Thymus (tissue), 11 donors: ENCODE measurements around the gene PITPNM3. TPM values are rescaled to one million over a fixed set of nuclear protein-coding genes. Genes with fewer than 3 reads are reported as not detected.

Experiments
- DNase-seq, 9 donors: peaks; one replicate each; pipeline ENCODE4 v3.0.0-alpha.2; 2013; ENCODE audit warnings: low spot score in 9 of 9, low read depth in 6 of 9, missing footprints in 1 of 9
- H3K27ac ChIP-seq, 2 donors: one replicate each; pipeline ENCODE4 v1.5.1; 2013; ENCODE audit warnings: control low read depth in 1 of 2, low read depth in 1 of 2, low read length in 1 of 2, mild to moderate bottlenecking in 1 of 2, moderate library complexity in 1 of 2
- H3K27me3 ChIP-seq, 2 donors: one replicate each; pipeline ENCODE4 v1.5.1; 2013; ENCODE audit warnings: low read length in 1 of 2; ENCODE audit not compliant: control insufficient read depth in 2 of 2, insufficient read depth in 1 of 2
- H3K36me3 ChIP-seq, 2 donors: one replicate each; pipeline ENCODE4 v1.5.1; 2013; ENCODE audit warnings: low read length in 1 of 2, mild to moderate bottlenecking in 1 of 2, moderate library complexity in 1 of 2; ENCODE audit not compliant: control insufficient read depth in 2 of 2, insufficient read depth in 2 of 2
- H3K4me1 ChIP-seq, 2 donors: one replicate each; pipeline ENCODE4 v1.5.1; 2013; ENCODE audit warnings: low read length in 2 of 2; ENCODE audit not compliant: control insufficient read depth in 2 of 2, insufficient read depth in 2 of 2
- H3K4me3 ChIP-seq, 2 donors: one replicate each; pipeline ENCODE4 v1.5.1; 2013; ENCODE audit warnings: low read length in 2 of 2, control low read depth in 1 of 2, mild to moderate bottlenecking in 1 of 2
- H3K9me3 ChIP-seq, 2 donors: one replicate each; pipeline ENCODE4 v1.5.1; 2013; ENCODE audit warnings: low read length in 1 of 2, mild to moderate bottlenecking in 1 of 2; ENCODE audit not compliant: control insufficient read depth in 2 of 2, insufficient read depth in 1 of 2
- WGBS: extraction: QIAGEN DNeasy Blood & Tissue Kit; methylation state at CpG from one replicate; pipeline ENCODE4 v1.1.7; 2013; 5-methylcytosine and 5-hydroxymethylcytosine counted together
- polyA plus RNA-seq: library from polyadenylated mRNA; stranded (reverse); fragments of 200-250 nt; gene quantifications from one replicate; pipeline ENCODE4 v1.2.3, GENCODE V29; 2013
- total RNA-seq: library from RNA; stranded (reverse); fragments of 120-200 nt; gene quantifications from one replicate; pipeline ENCODE4 v1.2.4, GENCODE V29; 2013
- donor health status: healthy.

The PITPNM3 gene
- total and polyA plus RNA-seq, 2 donors = 0.33 to 0.52 TPM

DNA sequence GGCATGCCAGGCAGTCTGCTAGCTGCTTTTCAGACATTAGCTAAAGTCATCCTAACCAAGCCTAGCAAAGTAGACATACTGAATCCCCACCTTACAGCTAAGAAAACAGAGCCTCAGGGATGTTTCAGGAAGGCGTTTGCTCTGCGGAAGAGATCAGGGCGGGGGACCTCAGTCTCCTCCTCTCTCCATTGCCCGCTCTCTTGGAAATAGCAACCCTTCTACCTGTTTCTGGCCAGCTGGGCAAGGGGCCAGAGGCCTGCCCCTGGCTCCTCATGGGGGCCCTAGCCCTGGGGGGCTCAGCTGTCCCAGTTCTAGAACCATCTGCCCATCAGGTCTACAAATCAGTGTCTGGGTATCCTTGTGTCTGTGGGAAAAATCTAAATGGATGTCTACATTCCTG lies 14.5 kb downstream of the PITPNM3 start:
- Histone ChIP-seq H3K4me3 (no peak overlapping the region), H3K9me3 (peaks cover 2 to 4% of the 10 kb centered on the region in 2 donors), H3K4me1 (no peaks in the 10 kb centered on the region), H3K27ac (no peak overlapping the region), H3K36me3 (no peaks in the 10 kb centered on the region), H3K27me3 (no peaks in the 10 kb centered on the region)
- 95% methylated on average over 4 of the region's 4 CpGs for WGBS
- no peak for DNase-seq

DNA sequence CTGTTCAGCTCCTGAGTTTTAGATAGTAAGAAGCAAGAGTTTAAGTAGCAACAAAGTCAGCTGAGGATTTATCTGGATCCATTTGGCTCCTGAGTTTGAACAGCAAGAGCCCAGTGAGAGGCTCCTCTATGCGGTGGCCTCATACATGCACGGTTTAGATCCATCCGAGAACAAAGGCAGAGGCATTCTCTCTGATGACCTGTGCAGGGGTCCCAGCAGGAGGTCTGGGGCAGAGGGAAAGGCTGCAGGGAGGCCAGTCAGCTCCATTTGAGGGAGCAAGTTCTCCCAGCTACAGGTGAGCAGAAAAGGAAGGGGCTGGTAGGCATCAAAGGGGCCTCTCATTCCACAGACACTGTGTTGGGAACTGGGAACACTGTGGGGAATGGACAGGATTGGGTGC lies 16.5 kb downstream of the PITPNM3 start:
- Histone ChIP-seq H3K27me3 (no peaks in the 10 kb centered on the region), H3K4me1 (no peaks in the 10 kb centered on the region), H3K36me3 (no peaks in the 10 kb centered on the region), H3K9me3 (peaks cover 2 to 4% of the 10 kb centered on the region in 2 donors), H3K27ac (no peak overlapping the region), H3K4me3 (no peak overlapping the region)
- DNase-seq = no peak
- WGBS = 94% methylated on average over 3 of the region's 3 CpGs

DNA sequence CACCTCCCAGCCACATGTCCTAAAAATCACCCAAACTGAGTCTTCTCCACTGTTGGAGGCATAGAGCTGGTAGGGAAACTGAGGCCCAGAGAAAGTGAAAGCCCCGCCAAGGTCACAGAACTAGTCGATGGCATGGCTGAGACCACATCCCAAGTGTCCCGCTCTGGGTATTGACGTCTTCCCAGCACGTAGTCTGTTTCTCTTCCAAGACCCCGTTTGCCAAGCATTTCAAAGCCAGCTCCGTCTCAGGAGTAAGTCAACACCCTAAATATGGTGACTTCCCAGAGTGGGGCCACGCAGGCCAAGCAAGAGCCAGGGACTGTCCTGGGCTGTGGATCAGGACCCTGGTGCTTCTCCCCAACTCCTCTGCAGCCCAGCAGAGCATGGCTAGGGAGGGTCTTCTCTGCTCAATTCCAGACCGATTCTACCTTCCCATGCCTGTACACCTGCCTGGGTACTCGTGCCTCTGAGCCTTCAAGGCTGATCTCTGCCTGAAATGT lies 19.7 kb downstream of the PITPNM3 start:
- no peak for DNase-seq
- no peaks in the 10 kb centered on the region for H3K27me3 ChIP-seq
- H3K4me3 ChIP-seq = no peak overlapping the region
- H3K4me1 ChIP-seq = no peaks in the 10 kb centered on the region
- no peak overlapping the region for H3K27ac ChIP-seq
- 96% methylated on average over 10 of the region's 10 CpGs for WGBS
- H3K36me3 ChIP-seq = no peaks in the 10 kb centered on the region
- peaks cover 2 to 4% of the 10 kb centered on the region in 2 donors for H3K9me3 ChIP-seq

DNA sequence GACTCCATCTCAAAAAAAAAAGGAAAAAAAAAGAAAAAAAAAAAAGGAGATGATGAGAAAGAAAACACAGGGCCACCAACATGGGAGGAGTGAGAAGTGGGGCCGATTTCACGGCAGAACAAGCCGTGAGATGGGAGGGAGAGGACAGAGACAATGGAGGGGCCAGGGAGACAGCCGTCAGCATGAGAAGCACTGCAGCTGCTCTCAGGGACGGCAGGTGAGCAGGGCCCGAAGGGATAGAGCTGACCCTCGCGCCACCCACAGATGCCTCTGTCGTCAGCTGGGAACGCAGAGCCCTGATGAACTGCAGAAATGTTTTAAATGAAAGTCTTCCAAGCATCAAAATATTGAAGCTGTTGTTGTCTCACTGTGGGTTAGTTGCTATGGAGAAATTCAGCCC lies 20.3 kb downstream of the PITPNM3 start:
- WGBS = 95% methylated on average over 10 of the region's 10 CpGs
- Histone ChIP-seq H3K27me3 (no peaks in the 10 kb centered on the region), H3K36me3 (no peaks in the 10 kb centered on the region), H3K4me3 (no peak overlapping the region), H3K27ac (no peak overlapping the region), H3K4me1 (no peaks in the 10 kb centered on the region), H3K9me3 (peaks cover 2 to 4% of the 10 kb centered on the region in 2 donors)
- DNase-seq = no peak

DNA sequence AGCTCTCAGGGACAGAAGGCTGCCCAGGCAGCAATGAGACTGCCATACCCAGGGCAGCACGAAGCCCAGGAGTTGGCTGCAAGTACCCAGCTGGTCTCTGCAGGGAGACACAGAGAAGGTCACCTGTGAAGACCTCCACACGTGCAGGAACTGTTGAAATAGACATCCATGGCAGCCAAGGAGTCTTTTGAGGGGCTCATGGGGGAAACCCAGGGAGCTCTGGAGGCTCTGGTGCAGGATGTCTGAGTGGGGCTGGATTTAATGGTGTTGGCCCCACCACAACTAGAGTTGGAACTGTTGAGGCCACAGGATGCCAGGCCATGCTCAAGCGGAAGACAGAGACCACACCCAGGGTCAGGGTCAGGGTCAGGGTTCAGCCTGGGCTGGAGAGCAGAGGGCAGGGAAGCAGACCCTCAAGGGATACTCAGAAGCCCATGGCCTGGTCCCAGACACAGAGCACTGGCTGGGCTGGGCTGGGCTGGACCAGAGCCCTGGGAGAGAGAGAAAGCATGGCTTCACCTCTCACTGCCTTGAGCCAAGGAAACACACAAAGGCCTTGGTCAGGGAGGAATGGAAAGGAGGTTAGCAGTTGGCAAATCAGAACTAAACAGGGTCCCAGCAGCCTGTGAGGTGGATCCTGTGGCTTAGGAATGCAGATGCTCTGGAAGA lies 21.4 kb downstream of the PITPNM3 start:
- H3K27me3 ChIP-seq = no peaks in the 10 kb centered on the region
- H3K36me3 ChIP-seq = no peaks in the 10 kb centered on the region
- no peak overlapping the region for H3K27ac ChIP-seq
- no peak for DNase-seq
- H3K4me1 ChIP-seq = no peaks in the 10 kb centered on the region
- WGBS = 87% methylated on average over 3 of the region's 3 CpGs
- H3K9me3 ChIP-seq = peaks cover 2 to 4% of the 10 kb centered on the region in 2 donors
- no peak overlapping the region for H3K4me3 ChIP-seq

DNA sequence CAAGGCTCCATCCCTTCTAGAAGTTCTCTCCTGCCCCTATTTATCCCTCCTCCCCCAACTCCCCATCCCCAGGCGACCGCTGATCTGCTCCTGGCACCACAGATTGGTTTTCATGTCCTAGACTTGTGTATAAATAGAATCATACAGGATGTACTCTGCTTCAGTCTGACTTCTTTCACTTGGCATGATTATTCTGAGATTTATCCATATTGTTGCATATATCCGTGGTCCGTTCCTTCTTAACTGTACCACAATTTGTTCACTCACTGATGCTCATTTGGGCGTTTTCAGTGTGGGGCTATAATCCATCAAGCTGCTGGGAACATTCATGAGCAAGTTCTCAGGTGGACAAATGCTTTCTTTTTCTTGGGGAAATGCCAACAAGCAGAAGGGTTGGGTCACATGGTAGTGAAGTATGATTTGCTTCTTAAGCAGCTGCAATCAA lies 23.9 kb downstream of the PITPNM3 start:
- H3K27me3 ChIP-seq = no peaks in the 10 kb centered on the region
- WGBS = 65% methylated on average over 5 of the region's 5 CpGs

DNA sequence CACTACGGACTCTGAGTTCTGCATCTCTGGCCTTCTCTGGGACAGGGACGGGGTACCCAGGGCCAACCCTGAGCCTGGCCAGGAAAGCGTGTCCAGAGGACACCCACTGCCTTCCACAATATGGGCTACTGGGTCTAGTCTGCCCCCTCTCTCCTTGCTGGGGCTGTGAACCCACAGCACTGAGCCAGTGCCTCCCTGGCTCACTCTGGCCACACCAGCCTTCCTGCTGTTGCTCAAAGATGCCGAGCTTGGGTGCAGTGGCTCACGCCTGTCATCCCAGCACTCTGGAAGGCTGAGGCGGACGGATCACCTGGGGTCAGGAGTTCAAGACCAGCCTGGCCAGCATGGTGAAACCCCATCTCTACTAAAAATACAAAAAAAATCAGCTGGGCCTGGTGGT lies 24.8 kb downstream of the PITPNM3 start:
- no peaks in the 10 kb centered on the region for H3K27me3 ChIP-seq
- no peaks in the 10 kb centered on the region for H3K36me3 ChIP-seq
- no peaks in the 10 kb centered on the region for H3K4me1 ChIP-seq
- 88% methylated on average over 7 of the region's 7 CpGs for WGBS
- no peak for DNase-seq
- H3K9me3 ChIP-seq = no peaks in the 10 kb centered on the region
- H3K27ac ChIP-seq = no peak overlapping the region
- H3K4me3 ChIP-seq = no peak overlapping the region

More for the DNA sequence above, 23.9 kb downstream of the PITPNM3 start:
- Histone ChIP-seq H3K36me3 (no peaks in the 10 kb centered on the region), H3K9me3 (no peaks in the 10 kb centered on the region), H3K4me1 (no peaks in the 10 kb centered on the region), H3K27ac (no peak overlapping the region), H3K4me3 (no peak overlapping the region)
- DNase-seq = no peak

DNA sequence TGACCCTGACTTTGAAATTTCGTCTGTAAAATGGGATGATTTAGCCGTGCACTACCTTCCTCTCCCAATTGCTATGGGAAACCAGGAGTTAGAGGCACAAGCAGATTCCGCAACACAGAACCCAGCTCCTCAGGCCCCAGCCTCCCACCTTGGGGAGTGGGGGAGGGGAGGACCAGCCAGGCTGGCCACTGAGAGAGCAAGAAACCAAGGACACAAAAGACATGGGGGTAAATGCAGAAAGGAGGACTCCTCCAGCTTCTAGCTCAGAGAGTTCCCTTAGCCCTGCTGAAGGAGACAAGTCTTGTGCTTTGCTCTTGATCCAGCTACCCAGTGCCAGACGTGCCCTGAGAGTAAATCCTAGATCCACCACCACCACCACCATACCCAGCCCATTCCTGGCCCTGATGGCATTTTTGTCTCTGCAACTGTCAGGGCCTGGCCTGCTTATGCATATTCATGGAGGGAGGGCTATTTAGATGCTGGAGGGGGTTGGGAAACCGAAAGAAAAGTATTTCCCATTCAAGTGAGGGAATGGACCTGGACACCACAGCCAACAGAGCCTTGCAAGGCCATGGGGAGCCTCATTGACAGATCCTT lies 25.9 kb downstream of the PITPNM3 start:
- no peaks in the 10 kb centered on the region for H3K4me1 ChIP-seq
- no peaks in the 10 kb centered on the region for H3K27me3 ChIP-seq
- no peaks in the 10 kb centered on the region for H3K9me3 ChIP-seq
- no peak for DNase-seq
- no peak overlapping the region for H3K4me3 ChIP-seq
- 92% methylated on average over 5 of the region's 5 CpGs for WGBS
- no peak overlapping the region for H3K27ac ChIP-seq
- H3K36me3 ChIP-seq = no peaks in the 10 kb centered on the region

DNA sequence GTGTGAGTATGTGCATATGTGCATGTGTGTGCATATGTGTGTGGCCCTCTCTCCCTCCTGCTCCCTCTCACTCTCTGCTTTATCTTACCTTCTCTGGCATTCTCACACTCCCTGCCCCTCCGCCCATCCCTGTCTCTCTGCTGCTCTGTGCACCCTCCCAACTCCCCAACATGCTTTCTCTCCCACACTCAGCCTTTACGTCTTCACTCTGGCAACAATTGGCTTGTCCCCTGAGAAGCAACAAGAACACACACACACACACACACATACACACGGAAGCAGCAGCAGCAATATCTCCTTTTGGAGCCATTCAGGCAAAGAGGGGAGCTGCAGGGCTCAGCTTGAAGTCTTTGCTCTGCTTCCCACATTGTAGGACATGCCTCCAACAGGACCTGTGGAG lies 27.8 kb downstream of the PITPNM3 start:
- Histone ChIP-seq H3K27me3 (no peaks in the 10 kb centered on the region), H3K9me3 (no peaks in the 10 kb centered on the region), H3K4me3 (no peak overlapping the region), H3K4me1 (no peaks in the 10 kb centered on the region), H3K27ac (no peak overlapping the region), H3K36me3 (no peaks in the 10 kb centered on the region)
- DNase-seq = no peak
- 88% methylated on average over 3 of the region's 3 CpGs for WGBS
